ENCODE data around the gene BRINP1.

BRINP1 gene

GRCh38 chr9:119310741-119311140 is 58.5 kb downstream of the BRINP1 start:
- TF ChIP-seq CTCF (IDR thresholded peaks at IDR 0.05), result no peak

DNA sequence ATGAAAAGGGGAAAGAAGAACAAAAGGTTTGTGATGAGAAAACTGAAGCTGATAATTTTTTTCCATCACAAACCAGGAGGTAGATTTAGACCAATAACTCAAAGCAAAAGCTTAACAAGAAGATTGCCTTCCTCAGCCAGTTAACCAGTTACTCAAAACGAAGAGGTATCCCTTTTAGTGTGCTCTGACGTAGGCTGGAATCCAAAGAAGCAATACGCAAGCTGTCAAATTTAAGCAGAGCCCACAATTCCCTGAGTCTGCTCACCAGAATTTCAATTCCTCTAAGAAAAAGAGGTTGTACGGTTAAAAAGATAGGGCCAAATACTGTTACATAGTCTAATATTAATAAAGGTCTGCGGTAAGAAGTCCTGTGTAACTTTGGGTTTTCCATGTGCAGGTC is 61.8 kb downstream of the BRINP1 start:
- TF ChIP-seq CTCF (IDR thresholded peaks at IDR 0.05), result no peak

DNA sequence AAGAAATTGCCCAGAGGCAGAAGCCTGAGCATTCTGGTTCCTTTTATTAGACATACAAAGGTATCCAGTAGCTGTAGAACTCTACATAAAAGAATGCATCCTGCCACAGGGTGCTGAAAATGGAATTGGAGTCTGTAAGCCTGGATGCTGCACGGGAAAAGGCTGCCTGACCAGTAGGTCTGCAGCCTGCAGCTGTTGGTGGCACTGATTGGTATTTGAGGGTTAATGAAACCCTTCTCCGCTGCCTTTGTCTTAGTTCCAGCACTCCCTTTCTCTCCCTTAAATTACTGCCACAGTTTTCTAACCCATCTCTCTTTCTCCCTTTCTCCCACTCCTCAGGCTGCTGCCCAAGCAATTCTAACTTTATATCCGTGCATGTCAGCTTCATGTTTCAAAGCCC is 64.7 kb downstream of the BRINP1 start:
- no peak for TF ChIP-seq CTCF (IDR thresholded peaks at IDR 0.05)

GRCh38 chr9:119302988-119303698 is 66.1 kb downstream of the BRINP1 start:
- no peak for TF ChIP-seq CTCF (IDR thresholded peaks at IDR 0.05)

GRCh38 chr9:119298076-119298853 is 71.0 kb downstream of the BRINP1 start:
- TF ChIP-seq CTCF (IDR thresholded peaks at IDR 0.05), result no peak

DNA sequence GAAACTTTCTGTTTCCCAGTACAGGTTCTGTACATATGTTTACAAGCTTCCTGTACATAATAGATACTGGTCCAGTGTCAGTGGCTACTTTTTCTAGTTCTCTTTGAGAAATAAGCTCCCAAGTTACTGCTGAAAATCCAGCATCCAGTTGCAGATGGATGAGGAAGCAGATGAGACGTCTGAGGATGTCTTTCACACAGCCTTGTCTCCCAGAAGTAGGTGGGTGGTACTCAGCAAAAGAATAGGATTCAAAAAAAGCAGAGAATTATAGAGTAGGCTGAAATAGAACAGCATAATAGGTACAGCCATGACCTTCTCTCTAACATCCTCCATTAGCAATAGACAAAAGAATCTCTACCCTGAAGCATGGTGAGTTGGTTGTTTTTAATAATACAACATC is 77.7 kb downstream of the BRINP1 start:
- TF ChIP-seq CTCF (IDR thresholded peaks at IDR 0.05), result no peak

DNA sequence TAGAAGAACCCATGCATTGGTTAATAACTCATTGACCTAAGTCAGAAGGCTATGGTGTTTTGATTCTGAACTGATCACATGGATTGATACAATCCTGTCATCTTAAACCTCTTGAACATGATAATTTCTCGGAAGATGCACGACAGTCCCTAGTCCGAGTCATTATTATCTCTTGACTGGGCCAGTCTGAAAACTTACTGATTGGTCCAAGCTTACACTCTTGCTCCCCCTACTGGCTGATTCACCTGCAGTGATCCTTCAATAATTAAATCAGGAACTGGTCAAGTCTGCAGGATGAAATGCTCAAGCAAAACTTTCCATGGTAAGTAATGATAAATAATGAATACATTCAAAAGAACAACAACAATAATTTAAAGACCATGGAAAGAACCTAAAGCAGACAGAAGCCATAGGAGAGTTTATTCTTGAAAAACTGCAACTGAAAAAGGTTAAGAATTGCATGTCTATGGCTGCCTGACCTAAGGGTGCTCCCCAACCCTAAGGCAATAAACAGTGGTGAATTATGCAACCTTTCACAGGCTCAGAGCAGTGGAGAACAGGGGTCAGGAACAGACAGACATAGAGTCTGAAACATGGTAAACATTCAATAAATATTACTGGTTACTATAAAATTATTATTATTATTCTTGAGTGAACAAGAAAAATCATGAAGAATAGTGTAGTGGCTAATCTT is 79.3 kb downstream of the BRINP1 start:
- TF ChIP-seq CTCF (IDR thresholded peaks at IDR 0.05), result peak; percentile 69

All from LNCAP (cell line).